Transverse colon (tissue), 4 donors: ENCODE results near the gene IL1RL1. TPM values are rescaled to one million over a fixed set of nuclear protein-coding genes. Genes with fewer than 3 reads are reported as not detected.
A peak's percentile ranks its signal among the peaks of the same experiment; 100 is the strongest.

Experiments
- DNase-seq: peaks from one replicate; pipeline ENCODE4 v3.0.0-alpha.2; 2019
- H3K27ac ChIP-seq, 4 donors: fragments of 200-600 bp; sonication (generic); 2 replicates each; pipeline ENCODE4 v1.5.1; 2016 to 2018; ENCODE audit warnings: inconsistent platforms in 4 of 4
- H3K27me3 ChIP-seq: fragments of 200-600 bp; sonication (generic); 2 replicates; pipeline ENCODE4 v1.5.1; 2017; ENCODE audit warnings: inconsistent platforms
- H3K36me3 ChIP-seq, 4 donors: fragments of 200-600 bp; sonication (generic); 2 replicates each; pipeline ENCODE4 v1.5.1; 2017 to 2019; ENCODE audit warnings: inconsistent platforms in 4 of 4
- H3K4me1 ChIP-seq, 4 donors: fragments of 200-600 bp; sonication (generic); 2 replicates each; pipeline ENCODE4 v1.5.1; 2017 to 2020; ENCODE audit warnings: inconsistent platforms in 4 of 4
- H3K4me3 ChIP-seq, 4 donors: fragments of 200-600 bp; sonication (generic); 1 replicate in 1 of 4; 2 replicates in 3 of 4; pipeline versions ENCODE4 v1.5.1 to v1.6.1; 2017 to 2019; ENCODE audit warnings: inconsistent platforms in 4 of 4
- H3K9me3 ChIP-seq, 2 donors: fragments of 200-600 bp; sonication (generic); 2 replicates each; pipeline ENCODE4 v1.5.1; 2017 to 2019; ENCODE audit warnings: inconsistent platforms in 2 of 2
- CTCF ChIP-seq, 5 experiments: fragments of 200-600 bp in 3 of 5; fragments of 450-650 bp in 2 of 5; sonication (generic) in 3 of 5; IDR thresholded peaks; 1 replicate in 2 of 5; 2 replicates in 3 of 5; pipeline ENCODE4 v1.5.1; 2016 to 2017; ENCODE audit warnings: antibody characterized with exemption in 5 of 5, inconsistent platforms in 3 of 5, mild to moderate bottlenecking in 2 of 5, moderate library complexity in 1 of 5
- EP300 ChIP-seq: sonication (generic); formaldehyde crosslinking; IDR thresholded peaks from one replicate; pipeline ENCODE4 v1.6.1; 2017; ENCODE audit warnings: antibody characterized with exemption, low read depth
- POLR2A ChIP-seq: fragments of 450-650 bp; IDR thresholded peaks from one replicate; pipeline ENCODE4 v1.6.1; 2016; ENCODE audit warnings: antibody characterized with exemption, mild to moderate bottlenecking, moderate library complexity
- POLR2AphosphoS5 ChIP-seq, 3 donors: sonication (generic); formaldehyde crosslinking; IDR thresholded peaks; one replicate each; pipeline ENCODE4 v1.6.1; 2016; ENCODE audit warnings: antibody characterized with exemption in 3 of 3
- WGBS, 2 donors: methylation state at CpG; one replicate each; pipeline ENCODE4 v1.1.5; 2018; ENCODE audit warnings: low coverage in 1 of 2; 5-methylcytosine and 5-hydroxymethylcytosine counted together
- in situ Hi-C, 4 donors: fragments of 200-750 bp; cut with MboI; loops; one replicate each; pipeline versions ENCODE4 v1.15.0 to v1.15.1; 2017; ENCODE audit warnings: low sequenced_read_pairs in 3 of 4, low pct_ligation_motif_present in 1 of 4, low pct_unique_long_range_greater_than_20kb in 1 of 4
- intact Hi-C: fragments of 100-400 bp; cut with DNase I; formaldehyde crosslinking; loops from one replicate; pipeline ENCODE4 v1.15.1; 2023; ENCODE audit warnings: low total_unique reads
- total RNA-seq, 4 donors: library from RNA; depleted of rRNA; stranded (reverse); fragments of >200 nt; gene quantifications; one replicate each; pipeline ENCODE4 v1.1.0, GENCODE V29; 2016

Gene IL1RL1
- total RNA-seq, 4 donors from 2014 or later = 0.40 to 57.2 (median 11.7) TPM

DNA sequence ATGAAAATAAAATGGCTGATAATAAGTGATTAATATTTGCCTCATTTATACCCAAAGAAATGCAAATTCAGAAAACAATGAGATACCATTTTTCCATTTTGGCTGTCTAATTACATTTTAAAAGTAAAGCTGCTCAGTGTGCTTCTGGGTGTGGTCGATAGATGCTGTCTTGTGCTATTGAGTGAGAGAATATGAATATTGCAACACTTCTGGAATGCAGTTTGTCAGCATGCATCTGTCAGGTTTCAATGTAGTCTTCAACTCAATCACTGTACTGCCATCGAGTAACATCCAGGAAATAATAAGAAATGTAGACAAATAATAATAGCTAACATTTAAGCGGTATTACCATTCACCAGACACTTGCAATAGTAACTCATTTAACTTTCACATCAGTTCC, 48.2 kb downstream of the IL1RL1 start:
- no peak for DNase-seq
- intact Hi-C loops = loop anchor here (10.0 kb wide), 1 partner anchor 335 kb away; no protein-coding TSS in a partner anchor
- Histone ChIP-seq H3K27me3 (no peaks in the 10 kb centered on the region), H3K36me3 (no peaks in the 10 kb centered on the region), H3K4me1 (peaks cover 0 to 14% (median 2%) of the 10 kb centered on the region in 4 donors), H3K27ac (no peak overlapping the region), H3K4me3 (no peak overlapping the region), H3K9me3 (no peaks in the 10 kb centered on the region)
- 84 to 90% methylated on average over 2 to 3 of the region's 3 CpGs for WGBS, 2 donors
- in situ Hi-C loops = loop anchor here in 3 of 4 donors (10.0 to 25.0 kb wide), 3 partner anchors 105 to 347 kb away; no protein-coding TSS in a partner anchor
- TF ChIP-seq POLR2AphosphoS5 (IDR thresholded peaks at IDR 0.05) (no peak), POLR2A (no peak), CTCF (IDR thresholded peaks at IDR 0.05) (no peak), EP300 (no peak)

- Histone ChIP-seq H3K27me3 (no peaks in the 10 kb centered on the region), H3K27ac (no peak overlapping the region), H3K4me3 (no peak overlapping the region), H3K4me1 (peaks cover 0 to 2% (median 0%) of the 10 kb centered on the region in 4 donors), H3K9me3 (peaks cover 0 to 7% of the 10 kb centered on the region in 2 donors), H3K36me3 (no peaks in the 10 kb centered on the region)
- in situ Hi-C loops (loop anchor here in 2 of 4 donors (10.0 to 25.0 kb wide), 2 partner anchors 107 to 349 kb away; no protein-coding TSS in a partner anchor), intact Hi-C loops (no loop called here)
- DNase-seq = no peak
- 77 to 80% methylated on average over 2 to 5 of the region's 5 CpGs for WGBS, 2 donors
- TF ChIP-seq CTCF (IDR thresholded peaks at IDR 0.05) (no peak), EP300 (no peak), POLR2AphosphoS5 (IDR thresholded peaks at IDR 0.05) (no peak), POLR2A (no peak)
Observed at GRCh38 chr2:102361632-102362241, 50.4 kb downstream of the IL1RL1 start.

DNA sequence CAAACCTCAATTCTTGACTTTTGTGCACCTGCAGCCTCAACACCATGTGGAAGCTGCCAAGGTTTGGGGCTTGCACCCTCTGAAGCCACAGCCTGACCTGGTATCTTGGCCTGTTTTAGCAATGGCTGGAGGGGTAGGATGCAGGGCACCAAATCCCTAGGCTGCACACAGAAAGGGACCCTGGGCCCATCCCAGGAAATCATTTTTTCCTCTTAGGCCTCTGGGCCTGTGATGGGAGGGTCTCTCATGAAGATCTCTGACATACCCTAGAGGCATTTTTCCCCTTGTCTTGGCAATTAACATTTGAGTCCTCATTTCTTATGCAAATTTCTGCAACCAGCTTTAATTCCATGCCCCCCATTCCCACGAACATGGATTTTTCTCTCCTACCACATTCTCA, 54.4 kb downstream of the IL1RL1 start:
- H3K27ac ChIP-seq = no peak overlapping the region
- TF ChIP-seq POLR2A (no peak), EP300 (no peak), CTCF (IDR thresholded peaks at IDR 0.05) (no peak), POLR2AphosphoS5 (IDR thresholded peaks at IDR 0.05) (no peak)
- H3K27me3 ChIP-seq = no peaks in the 10 kb centered on the region
- peaks cover 0 to 7% of the 10 kb centered on the region in 2 donors for H3K9me3 ChIP-seq
- DNase-seq = no peak
- no peaks in the 10 kb centered on the region for H3K4me1 ChIP-seq
- H3K36me3 ChIP-seq = no peaks in the 10 kb centered on the region
- no peak overlapping the region for H3K4me3 ChIP-seq
- WGBS, 2 donors = 91 to 94% methylated on average over 1 of the region's 1 CpG
- in situ Hi-C loops (loop anchor here in 2 of 4 donors (10.0 to 25.0 kb wide), 2 partner anchors 111 to 353 kb away; no protein-coding TSS in a partner anchor), intact Hi-C loops (loop anchor here (2.0 kb wide), 1 partner anchor 65 kb away; no protein-coding TSS in a partner anchor)

- peak overlapping the region in 2 of 4 donors; percentile 1 to 55 for H3K27ac ChIP-seq
- TF ChIP-seq POLR2A (no peak), CTCF (IDR thresholded peaks at IDR 0.05) (no peak), POLR2AphosphoS5 (IDR thresholded peaks at IDR 0.05) (no peak), EP300 (no peak)
- no peaks in the 10 kb centered on the region for H3K4me1 ChIP-seq
- in situ Hi-C loops = loop anchor here in 2 of 4 donors (10.0 to 25.0 kb wide), 2 partner anchors 112 to 354 kb away; no protein-coding TSS in a partner anchor
- H3K4me3 ChIP-seq = no peak overlapping the region
- H3K27me3 ChIP-seq = no peaks in the 10 kb centered on the region
- 75 to 86% methylated on average over 3 of the region's 3 CpGs for WGBS, 2 donors
- no peak for DNase-seq
- intact Hi-C loops = loop anchor here (2.0 kb wide), 1 partner anchor 64 kb away; no protein-coding TSS in a partner anchor
- H3K36me3 ChIP-seq = no peaks in the 10 kb centered on the region
- peaks cover 0 to 7% of the 10 kb centered on the region in 2 donors for H3K9me3 ChIP-seq
Observed at GRCh38 chr2:102366406-102367112, 55.2 kb downstream of the IL1RL1 start.
